H1 (cell line): Measurements from ENCODE around the gene ST6GALNAC3. TPM values are rescaled to one million over a fixed set of nuclear protein-coding genes. Genes with fewer than 3 reads are reported as not detected.

ENCODE experiments used
- CTCF ChIA-PET: fragments of 300-600 bp; sonication (Branson Sonifier 250); formaldehyde crosslinking; loops from one replicate; lab custom pipeline; 2021; ENCODE audit not compliant: partially characterized antibody; lab: Charles Lee
- POLR2A ChIA-PET: fragments of 300-600 bp; sonication (Branson Sonifier 250); formaldehyde crosslinking; loops from one replicate; lab custom pipeline; 2021; ENCODE audit warnings: inconsistent platforms; ENCODE audit not compliant: partially characterized antibody; lab: Charles Lee
- DNase-seq, 2 experiments: peaks; one replicate each; pipeline versions ENCODE4 v3.0.0 to v3.0.0-alpha.2; 2010 to 2022; ENCODE audit warnings: low spot score in 2 of 2, low read depth in 1 of 2, mixed read lengths in 1 of 2
- FAIRE-seq: peaks from 2 replicates; lab custom pipeline; 2011; peaks lifted over from hg19 to GRCh38; lab: Jason Lieb, UNC
- H2AFZ ChIP-seq: 2 replicates; pipeline ENCODE4 v1.8.1; 2012; ENCODE audit warnings: low read length, inconsistent platforms
- H2AK5ac ChIP-seq: 2 replicates; pipeline ENCODE4 v1.6.1; 2013; ENCODE audit warnings: low read depth, low read length
- H2BK120ac ChIP-seq: replicated peaks from 2 replicates; pipeline ENCODE3; 2013; ENCODE audit warnings: low read depth, low read length, inconsistent platforms
- H2BK12ac ChIP-seq: 2 replicates; pipeline ENCODE4 v1.6.1; 2013; ENCODE audit warnings: low read depth, low read length
- H2BK15ac ChIP-seq: 2 replicates; pipeline ENCODE4 v1.6.1; 2013; ENCODE audit warnings: low read length
- H2BK20ac ChIP-seq: 2 replicates; pipeline ENCODE4 v1.6.1; 2013; ENCODE audit warnings: low read length
- H2BK5ac ChIP-seq: 2 replicates; pipeline ENCODE4 v1.6.1; 2013; ENCODE audit warnings: low read depth, low read length
- H3K14ac ChIP-seq: 2 replicates; pipeline ENCODE4 v1.6.1; 2013; ENCODE audit warnings: inconsistent platforms; ENCODE audit not compliant: insufficient read length
- H3K18ac ChIP-seq: 2 replicates; pipeline ENCODE4 v1.6.1; 2013; ENCODE audit warnings: low read length; ENCODE audit errors: extremely low read depth
- H3K23ac ChIP-seq: 2 replicates; pipeline ENCODE4 v1.6.1; 2013; ENCODE audit warnings: inconsistent platforms; ENCODE audit not compliant: insufficient read length
- H3K23me2 ChIP-seq: 2 replicates; pipeline ENCODE4 v1.6.1; 2013; ENCODE audit warnings: low read depth, low read length
- H3K27ac ChIP-seq: 2 replicates; pipeline ENCODE4 v1.6.1; 2011; ENCODE audit warnings: low read depth, low read length, inconsistent platforms
- H3K27me3 ChIP-seq, 4 experiments: replicated peaks in 1 of 4; 1 replicate in 1 of 4; 2 replicates in 3 of 4; pipeline versions ENCODE4 v1.6.1 to v1.8.1; 2011 to 2013; ENCODE audit warnings: low read length in 3 of 4, mild to moderate bottlenecking in 3 of 4, inconsistent platforms in 2 of 4, mixed read lengths in 2 of 4, moderate library complexity in 1 of 4; ENCODE audit not compliant: control insufficient read depth in 3 of 4, insufficient read depth in 3 of 4; ENCODE audit errors: extremely low read depth in 1 of 4
- H3K36me3 ChIP-seq, 4 experiments: 2 replicates each; pipeline versions ENCODE4 v1.6.1 to v1.8.1; 2011 to 2013; ENCODE audit warnings: mild to moderate bottlenecking in 4 of 4, low read length in 3 of 4, moderate library complexity in 2 of 4, control low read depth in 1 of 4, inconsistent platforms in 1 of 4; ENCODE audit not compliant: insufficient read depth in 4 of 4, control insufficient read depth in 2 of 4
- H3K4ac ChIP-seq: replicated peaks from 2 replicates; pipeline ENCODE3; 2013; ENCODE audit warnings: low read length, low read depth, mixed read lengths, inconsistent platforms; ENCODE audit not compliant: insufficient read length
- H3K4me1 ChIP-seq, 4 experiments: replicated peaks in 1 of 4; 1 replicate in 1 of 4; 2 replicates in 3 of 4; pipeline versions ENCODE4 v1.6.1 to v1.8.1; 2011 to 2013; ENCODE audit warnings: low read length in 3 of 4, inconsistent platforms in 2 of 4, mixed read lengths in 1 of 4; ENCODE audit not compliant: insufficient read depth in 4 of 4, control insufficient read depth in 3 of 4
- H3K4me2 ChIP-seq, 2 experiments: 2 replicates each; pipeline versions ENCODE4 v1.6.1 to v1.8.1; 2011 to 2013; ENCODE audit warnings: low read depth in 2 of 2, low read length in 2 of 2, control low read depth in 1 of 2, inconsistent platforms in 1 of 2, mild to moderate bottlenecking in 1 of 2; ENCODE audit not compliant: insufficient read depth in 1 of 2
- H3K4me3 ChIP-seq, 4 experiments: fragments of 200-600, 300-600 bp in 1 of 4; sonication (generic), shearing (Covaris generic), sonication (Bioruptor Twin) in 1 of 4; 2 replicates each; pipeline versions ENCODE4 v1.5.1 to v1.8.1; 2011 to 2016; ENCODE audit warnings: low read length in 4 of 4, low read depth in 3 of 4, control low read depth in 2 of 4, inconsistent platforms in 2 of 4, mild to moderate bottlenecking in 2 of 4, mixed read lengths in 1 of 4, moderate library complexity in 1 of 4; ENCODE audit not compliant: insufficient read depth in 2 of 4; ENCODE audit errors: extremely low read depth in 1 of 4
- H3K56ac ChIP-seq: replicated peaks from 2 replicates; pipeline ENCODE3; 2013; ENCODE audit warnings: low read depth, mild to moderate bottlenecking, mixed read lengths, low read length, inconsistent platforms; ENCODE audit not compliant: insufficient read length
- H3K79me1 ChIP-seq: 2 replicates; pipeline ENCODE4 v1.6.1; 2013; ENCODE audit warnings: low read depth, low read length, control low read depth
- H3K79me2 ChIP-seq, 2 experiments: 2 replicates each; pipeline versions ENCODE4 v1.6.1 to v1.8.1; 2012 to 2013; ENCODE audit warnings: low read length in 2 of 2, mild to moderate bottlenecking in 2 of 2, inconsistent platforms in 1 of 2; ENCODE audit not compliant: insufficient read depth in 2 of 2, control insufficient read depth in 1 of 2
- H3K9ac ChIP-seq, 4 experiments: replicated peaks in 1 of 4; 1 replicate in 1 of 4; 2 replicates in 3 of 4; pipeline versions ENCODE4 v1.6.1 to v1.8.1; 2011 to 2013; ENCODE audit warnings: low read depth in 3 of 4, low read length in 3 of 4, control low read depth in 2 of 4, mild to moderate bottlenecking in 2 of 4, moderate library complexity in 2 of 4, inconsistent platforms in 1 of 4; ENCODE audit errors: extremely low read depth in 1 of 4
- H3K9me3 ChIP-seq, 2 experiments: 2 replicates each; pipeline versions ENCODE4 v1.6.1 to v1.8.1; 2012 to 2013; ENCODE audit warnings: mild to moderate bottlenecking in 2 of 2, moderate library complexity in 2 of 2, control low read depth in 1 of 2, inconsistent platforms in 1 of 2, low read depth in 1 of 2, low read length in 1 of 2, mixed read lengths in 1 of 2; ENCODE audit not compliant: insufficient read depth in 2 of 2
- H4K20me1 ChIP-seq, 2 experiments: replicated peaks in 1 of 2; 2 replicates each; pipeline versions ENCODE3 to v1.8.1; 2011 to 2013; ENCODE audit warnings: inconsistent platforms in 2 of 2, low read length in 2 of 2, mild to moderate bottlenecking in 1 of 2; ENCODE audit not compliant: insufficient read depth in 2 of 2, control insufficient read depth in 1 of 2
- H4K5ac ChIP-seq: 2 replicates; pipeline ENCODE4 v1.6.1; 2013; ENCODE audit warnings: low read length, low read depth, mixed read lengths, inconsistent platforms; ENCODE audit not compliant: insufficient read length
- H4K8ac ChIP-seq: 2 replicates; pipeline ENCODE4 v1.8.0; 2013; ENCODE audit warnings: mild to moderate bottlenecking, moderate library complexity, low read length, inconsistent platforms; ENCODE audit not compliant: insufficient read depth; ENCODE audit errors: extremely low read depth
- H4K91ac ChIP-seq: replicated peaks from 2 replicates; pipeline ENCODE3; 2013; ENCODE audit warnings: low read length, mixed read lengths, inconsistent platforms; ENCODE audit not compliant: insufficient read length
- CEBPB ChIP-seq: IDR thresholded peaks from 2 replicates; pipeline ENCODE4 v1.6.1; 2012; ENCODE audit warnings: low read depth, low read length
- CTBP2 ChIP-seq: IDR thresholded peaks from 2 replicates; pipeline ENCODE4 v1.7.0; 2011; ENCODE audit warnings: borderline replicate concordance, mild to moderate bottlenecking, moderate library complexity, mixed read lengths, low read length; ENCODE audit not compliant: insufficient read depth, insufficient read length
- NANOG ChIP-seq: IDR thresholded peaks from 2 replicates; pipeline ENCODE4 v1.6.1; 2011; ENCODE audit warnings: low read length, low read depth, mild to moderate bottlenecking, inconsistent platforms; ENCODE audit not compliant: insufficient read depth, poor library complexity, severe bottlenecking
- SAP30 ChIP-seq: fragments of 300-600 bp; sonication (generic); IDR thresholded peaks from 2 replicates; pipeline ENCODE4 v1.7.1; 2012; ENCODE audit warnings: low read length, moderate library complexity, mild to moderate bottlenecking, inconsistent platforms; ENCODE audit not compliant: insufficient read depth, insufficient replicate concordance
- WGBS, 2 experiments: shearing (Covaris generic) in 1 of 2; methylation state at CpG; one replicate each; pipeline versions ENCODE4 v1.1.6 to v1.1.7; 2013 to 2015; ENCODE audit warnings: low lambda C conversion rate in 2 of 2, mixed read lengths in 2 of 2, inconsistent platforms in 1 of 2, low coverage in 1 of 2, missing lambda C conversion rate in 1 of 2; ENCODE audit not compliant: insufficient replicate concordance in 2 of 2, insufficient coverage in 1 of 2, insufficient read length in 1 of 2; ENCODE audit errors: extremely low coverage in 1 of 2, missing lambda C conversion rate in 1 of 2; 5-methylcytosine and 5-hydroxymethylcytosine counted together
- polyA plus RNA-seq, 7 experiments: library from polyadenylated mRNA; depleted of rRNA in 3 of 7; stranded (reverse) in 5 of 7; unstranded in 2 of 7; fragments of >200 nt in 5 of 7; fragments of 200-250 nt in 2 of 7; gene quantifications; 1 replicate in 5 of 7; 2 replicates in 1 of 7; 4 replicates in 1 of 7; pipeline versions ENCODE4 v1.2.1 to v1.2.3, GENCODE V29; 2011 to 2013; ENCODE audit warnings: missing spikeins in 2 of 7, mixed read lengths in 2 of 7
- total RNA-seq: library from RNA; stranded (reverse); fragmentation: NEBNext Ultra II Directional; extraction: Animal tissue kit (Norgen Biotek cat#: 25700); gene quantifications from 2 replicates; pipeline ENCODE4 v1.2.1, GENCODE V29; 2021

Gene ST6GALNAC3
- total and polyA plus RNA-seq, 2 of the 8 experiments (the other 6 are each of a cell fraction or from before 2014, with no cell fraction given): 4.9 to 19.0 TPM

DNA sequence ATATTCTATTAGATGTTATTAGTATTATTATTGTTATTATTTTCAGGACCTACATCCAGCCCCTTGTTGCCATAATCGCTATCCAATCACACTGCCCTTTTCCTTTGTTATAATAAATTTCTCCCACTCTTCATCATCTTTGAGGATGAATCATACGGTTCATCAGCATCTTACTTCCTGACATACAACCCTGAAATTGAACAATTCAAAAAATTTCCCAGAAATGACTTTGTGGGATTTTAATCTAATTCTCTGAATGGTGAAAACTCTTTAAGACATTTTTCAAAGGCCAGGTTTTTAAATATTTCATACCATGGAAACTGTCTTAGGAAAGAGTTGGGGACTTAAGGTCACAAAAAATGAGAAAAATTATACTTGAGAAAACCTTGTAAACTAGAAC is 353.5 kb downstream of the ST6GALNAC3 start:
- Histone ChIP-seq H3K14ac (no peak overlapping the region), H3K27ac (no peak overlapping the region), H4K91ac (no peak overlapping the region), H4K8ac (no peak overlapping the region), H3K23ac (no peak overlapping the region), H3K79me2 (no peaks in the 10 kb centered on the region), H3K4ac (no peak overlapping the region), H2AK5ac (no peak overlapping the region), H4K5ac (no peak overlapping the region), H3K79me1 (no peaks in the 10 kb centered on the region), H3K27me3 (peaks cover 0 to 1% (median 0%) of the 10 kb centered on the region in 4 experiments; a peak in 1 of 7 replicates), H3K56ac (no peak overlapping the region), H2BK5ac (no peak overlapping the region), H3K9ac (no peak overlapping the region), H3K23me2 (no peaks in the 10 kb centered on the region), H3K4me2 (no peak overlapping the region), H2BK120ac (no peak overlapping the region), H2BK15ac (no peak overlapping the region), H2BK20ac (no peak overlapping the region), H2AFZ (no peak overlapping the region), H3K36me3 (no peaks in the 10 kb centered on the region), H3K18ac (no peak overlapping the region), H3K9me3 (no peaks in the 10 kb centered on the region), H4K20me1 (no peaks in the 10 kb centered on the region), H3K4me3 (no peak overlapping the region), H2BK12ac (no peak overlapping the region), H3K4me1 (no peaks in the 10 kb centered on the region)
- ChIA-PET CTCF (no interaction called here), POLR2A (no interaction called here)
- TF ChIP-seq SAP30: no peak
- no peak for TF ChIP-seq NANOG
- no peak for TF ChIP-seq CEBPB
- TF ChIP-seq CTBP2: no peak
- DNase-seq (no peak), FAIRE-seq (no peak)
- 98% methylated on average over 2 of the region's 2 CpGs; no CpG with 5 or more reads in 1 of the 2 experiments for WGBS, 2 experiments
